ENCODE results near the gene NSMF. TPM values are rescaled to one million over a fixed set of nuclear protein-coding genes. Genes with fewer than 3 reads are reported as not detected.

NSMF gene
- total RNA-seq, 2 donors from 2014 or later: 58.9 to 66.0 TPM

GRCh38 chr9:137408651-137409405 lies 50.3 kb downstream of the NSMF start:
- no peak for TF ChIP-seq CTCF (conservative IDR thresholded peaks at IDR 0.05)
- no peak overlapping the region for H3K9ac ChIP-seq (ENCODE audit: extremely low read depth, low read length, poor library complexity, severe bottlenecking)
- Mint-ChIP-seq H3K36me3 (ENCODE audit: low read depth) (no peaks in the 10 kb centered on the region), H3K9me3 (no peaks in the 10 kb centered on the region), H3K27ac (no peak overlapping the region), H3K4me3 (no peak overlapping the region), H3K4me1 (no peaks in the 10 kb centered on the region), H3K27me3 (ENCODE audit: insufficient read depth) (peaks cover 5% of the 10 kb centered on the region)
- no peaks in the 10 kb centered on the region for H3K4me1 ChIP-seq (ENCODE audit: control insufficient read depth, insufficient read depth, low read length)
- no peak for DNase-seq
- H3K4me3 ChIP-seq (ENCODE audit: low read length): no peak overlapping the region
- no peaks in the 10 kb centered on the region for H3K9me3 ChIP-seq (ENCODE audit: control insufficient read depth, low read length)
- 94 to 95% methylated on average over 17 to 24 of the region's 24 CpGs for WGBS, 2 experiments (ENCODE audit: insufficient coverage in 1 of 2, insufficient read length in 1 of 2)
- H3K27ac ChIP-seq (ENCODE audit: low read depth, low read length): no peak overlapping the region
- H3K36me3 ChIP-seq (ENCODE audit: control insufficient read depth, insufficient read depth, low read length): no peaks in the 10 kb centered on the region
- no peaks in the 10 kb centered on the region for H3K27me3 ChIP-seq (ENCODE audit: control insufficient read depth, insufficient read depth, low read length, poor library complexity, severe bottlenecking)

- Histone ChIP-seq H3K4me3 (ENCODE audit: low read length) (no peak overlapping the region), H3K27me3 (ENCODE audit: control insufficient read depth, insufficient read depth, low read length, poor library complexity, severe bottlenecking) (no peaks in the 10 kb centered on the region), H3K36me3 (ENCODE audit: control insufficient read depth, insufficient read depth, low read length) (no peaks in the 10 kb centered on the region), H3K9me3 (ENCODE audit: control insufficient read depth, low read length) (no peaks in the 10 kb centered on the region), H3K27ac (ENCODE audit: low read depth, low read length) (no peak overlapping the region), H3K4me1 (ENCODE audit: control insufficient read depth, insufficient read depth, low read length) (no peaks in the 10 kb centered on the region), H3K9ac (ENCODE audit: extremely low read depth, low read length, poor library complexity, severe bottlenecking) (no peak overlapping the region)
- Mint-ChIP-seq H3K27me3 (ENCODE audit: insufficient read depth) (peaks cover 5% of the 10 kb centered on the region), H3K9me3 (no peaks in the 10 kb centered on the region), H3K27ac (no peak overlapping the region), H3K36me3 (ENCODE audit: low read depth) (peaks cover 2% of the 10 kb centered on the region), H3K4me3 (no peak overlapping the region), H3K4me1 (no peaks in the 10 kb centered on the region)
- no peak for DNase-seq
- 88 to 92% methylated on average over 15 to 31 of the region's 31 CpGs for WGBS, 2 experiments (ENCODE audit: insufficient coverage in 1 of 2, insufficient read length in 1 of 2)
- TF ChIP-seq CTCF (conservative IDR thresholded peaks at IDR 0.05): no peak
Measured at GRCh38 chr9:137407590-137408300, 51.4 kb downstream of the NSMF start.

- H3K9me3 ChIP-seq (ENCODE audit: control insufficient read depth, low read length): no peaks in the 10 kb centered on the region
- peak; percentile 94 for DNase-seq
- Mint-ChIP-seq H3K27ac (no peak overlapping the region), H3K36me3 (ENCODE audit: low read depth) (peaks cover 9% of the 10 kb centered on the region), H3K4me3 (no peak overlapping the region), H3K27me3 (ENCODE audit: insufficient read depth) (peaks cover 5% of the 10 kb centered on the region), H3K9me3 (peaks cover 7% of the 10 kb centered on the region), H3K4me1 (no peaks in the 10 kb centered on the region)
- H3K4me3 ChIP-seq (ENCODE audit: low read length): no peak overlapping the region
- TF ChIP-seq CTCF (conservative IDR thresholded peaks at IDR 0.05): peak; percentile 92
- H3K36me3 ChIP-seq (ENCODE audit: control insufficient read depth, insufficient read depth, low read length): no peaks in the 10 kb centered on the region
- no peak overlapping the region for H3K9ac ChIP-seq (ENCODE audit: extremely low read depth, low read length, poor library complexity, severe bottlenecking)
- 13 to 16% methylated on average over 27 to 63 of the region's 63 CpGs for WGBS, 2 experiments (ENCODE audit: insufficient coverage in 1 of 2, insufficient read length in 1 of 2)
- no peaks in the 10 kb centered on the region for H3K27me3 ChIP-seq (ENCODE audit: control insufficient read depth, insufficient read depth, low read length, poor library complexity, severe bottlenecking)
- H3K27ac ChIP-seq (ENCODE audit: low read depth, low read length): no peak overlapping the region
- H3K4me1 ChIP-seq (ENCODE audit: control insufficient read depth, insufficient read depth, low read length): no peaks in the 10 kb centered on the region
Measured at GRCh38 chr9:137406876-137407589, 52.1 kb downstream of the NSMF start.
